GM10248 (cell line): Measurements from ENCODE around the gene RASGRP2.
"Not testable (repeated sequence)": the region's sequence is repeated elsewhere in the genome, so short reads cannot be mapped to it uniquely, and the experiment has no call there.

ENCODE experiments used
- CTCF ChIA-PET: fragments of 300-600 bp; sonication (Branson Sonifier 250); formaldehyde crosslinking; extraction: SDS; loops from one replicate; lab custom pipeline; 2021; ENCODE audit warnings: antibody characterized with exemption; lab: Yijun Ruan, JAX
- POLR2A ChIA-PET: fragments of 350-650 bp; sonication (Branson Sonifier 250); formaldehyde crosslinking; extraction: SDS; loops from one replicate; lab custom pipeline; 2020; ENCODE audit warnings: antibody characterized with exemption; lab: Yijun Ruan, JAX
- DNase-seq: peaks from one replicate; pipeline ENCODE4 v3.0.0; 2012; ENCODE audit errors: extremely low spot score
- CTCF ChIP-seq: IDR thresholded peaks from 2 replicates; pipeline ENCODE4 v1.5.1; 2012; ENCODE audit warnings: mild to moderate bottlenecking, low read depth; ENCODE audit errors: extremely low read depth, missing control alignments, control extremely low read depth

Gene RASGRP2

GRCh38 chr11:64711138-64711955 is 32.6 kb downstream of the RASGRP2 start:
- DNase-seq: no peak
- TF ChIP-seq CTCF: no peak
- CTCF ChIA-PET: interaction anchor here (1.0 kb wide), 1 partner anchor 23 kb away, joined by 3 read pairs; no protein-coding TSS in a partner anchor
- POLR2A ChIA-PET: no interaction called here

GRCh38 chr11:64710418-64711137 is 33.4 kb downstream of the RASGRP2 start:
- DNase-seq: no peak
- POLR2A ChIA-PET: no interaction called here
- TF ChIP-seq CTCF: no peak
- CTCF ChIA-PET: interaction anchor here (1.0 kb wide), 1 partner anchor 22 kb away, joined by 3 read pairs; no protein-coding TSS in a partner anchor

GRCh38 chr11:64705501-64705900 is 38.4 kb downstream of the RASGRP2 start:
- ChIA-PET POLR2A (no interaction called here), CTCF (interaction anchor here (1.4 to 2.0 kb wide), 3 partner anchors 14 to 37 kb away, joined by 5 to 6 read pairs (median 5); no protein-coding TSS in a partner anchor)
- TF ChIP-seq CTCF: no peak
- no peak for DNase-seq

- no peak for TF ChIP-seq CTCF
- ChIA-PET CTCF (interaction anchor here (1.1 to 2.7 kb wide), 6 partner anchors 8 to 254 kb away, joined by 3 to 20 read pairs (median 6); no protein-coding TSS in a partner anchor), POLR2A (no interaction called here)
- no peak for DNase-seq
These were observed 40.9 kb downstream of the RASGRP2 start for GRCh38 chr11:64703048-64703447.

- POLR2A ChIA-PET: not testable (repeated sequence)
- CTCF ChIA-PET: interaction anchor here (2.0 kb wide), 1 partner anchor 13 kb away, joined by 5 read pairs; no protein-coding TSS in a partner anchor
These were observed 42.0 kb downstream of the RASGRP2 start for GRCh38 chr11:64701956-64702355.

GRCh38 chr11:64698427-64698826 is 45.5 kb downstream of the RASGRP2 start:
- ChIA-PET POLR2A (no interaction called here), CTCF (interaction anchor here (1.0 to 2.3 kb wide), 3 partner anchors 10 to 44 kb away, joined by 3 to 22 read pairs (median 6); no protein-coding TSS in a partner anchor)
- no peak for TF ChIP-seq CTCF
- no peak for DNase-seq

More at GRCh38 chr11:64701956-64702355, 42.0 kb downstream of the RASGRP2 start:
- DNase-seq: not testable (repeated sequence)
